GM11168 (cell line): ENCODE measurements around the gene IQSEC3.
"Not testable (repeated sequence)": the region's sequence is repeated elsewhere in the genome, so short reads cannot be mapped to it uniquely, and the experiment has no call there.

ENCODE experiments used
- in situ Hi-C: fragments of 300-500 bp; cut with MboI; formaldehyde crosslinking; loops from one replicate; pipeline ENCODE4 v1.12.0; 2022; ENCODE audit warnings: low sequenced_read_pairs; ENCODE audit not compliant: unreplicated experiment

The IQSEC3 gene

DNA sequence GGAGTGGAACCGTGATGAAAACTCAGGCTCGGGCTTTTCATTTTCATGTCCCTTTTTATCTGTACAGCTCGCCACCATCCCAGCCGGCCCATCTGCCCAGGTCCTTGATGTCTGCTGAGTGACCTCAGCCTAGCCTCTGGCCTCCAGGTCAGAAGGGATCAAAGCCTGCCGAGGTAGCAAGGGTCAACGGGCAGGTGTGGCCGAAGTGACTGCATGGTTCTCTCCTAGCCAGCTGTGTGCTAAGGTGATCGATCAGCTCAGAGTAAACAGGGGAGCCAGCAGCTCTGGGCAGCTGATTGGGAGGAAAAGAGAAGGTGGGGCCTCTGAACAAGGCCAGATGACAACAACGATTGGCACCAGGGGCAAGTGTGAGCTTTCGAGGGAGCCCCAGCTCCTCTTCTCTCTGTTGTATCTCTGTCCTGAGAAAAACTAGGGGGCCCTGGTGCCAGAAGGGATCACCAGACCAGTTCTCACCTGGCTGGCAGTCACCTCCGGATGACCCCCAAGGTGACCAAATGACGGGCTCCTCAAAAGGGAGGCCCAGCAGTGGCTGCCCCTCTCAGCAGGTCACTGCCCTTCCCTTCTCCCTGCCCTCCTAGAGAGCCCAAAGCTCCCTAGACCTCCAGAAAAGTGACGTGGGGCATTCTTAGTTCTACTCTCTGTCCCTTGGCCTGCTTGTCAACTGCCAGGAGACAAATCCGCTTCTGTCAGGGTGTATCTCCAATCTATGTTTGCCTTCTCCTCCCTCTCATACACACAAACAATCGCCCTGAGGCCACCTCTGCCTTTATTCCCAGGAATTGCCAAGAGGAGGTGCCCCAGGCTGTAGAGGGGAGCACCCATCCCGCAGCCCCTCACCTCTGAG, 143.9 kb downstream of the IQSEC3 start:
- in situ Hi-C loops = no loop called here

DNA sequence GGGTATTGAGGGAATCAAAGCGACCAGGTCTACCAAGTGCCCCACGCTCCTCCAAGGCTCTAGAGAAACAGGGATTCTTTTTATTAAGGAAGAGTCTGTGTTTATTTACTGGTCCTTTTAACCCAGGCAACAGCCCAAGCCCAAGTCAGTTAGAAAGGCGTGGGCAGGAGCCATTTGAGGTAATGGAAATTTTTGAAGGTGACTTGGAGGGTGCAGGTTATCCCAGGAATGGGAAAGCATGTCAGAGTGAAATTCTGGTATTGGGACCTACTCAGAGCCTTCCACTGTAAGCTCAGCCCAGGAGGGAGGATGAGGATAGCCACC, 144.5 kb downstream of the IQSEC3 start:
- in situ Hi-C loops = no loop called here

DNA sequence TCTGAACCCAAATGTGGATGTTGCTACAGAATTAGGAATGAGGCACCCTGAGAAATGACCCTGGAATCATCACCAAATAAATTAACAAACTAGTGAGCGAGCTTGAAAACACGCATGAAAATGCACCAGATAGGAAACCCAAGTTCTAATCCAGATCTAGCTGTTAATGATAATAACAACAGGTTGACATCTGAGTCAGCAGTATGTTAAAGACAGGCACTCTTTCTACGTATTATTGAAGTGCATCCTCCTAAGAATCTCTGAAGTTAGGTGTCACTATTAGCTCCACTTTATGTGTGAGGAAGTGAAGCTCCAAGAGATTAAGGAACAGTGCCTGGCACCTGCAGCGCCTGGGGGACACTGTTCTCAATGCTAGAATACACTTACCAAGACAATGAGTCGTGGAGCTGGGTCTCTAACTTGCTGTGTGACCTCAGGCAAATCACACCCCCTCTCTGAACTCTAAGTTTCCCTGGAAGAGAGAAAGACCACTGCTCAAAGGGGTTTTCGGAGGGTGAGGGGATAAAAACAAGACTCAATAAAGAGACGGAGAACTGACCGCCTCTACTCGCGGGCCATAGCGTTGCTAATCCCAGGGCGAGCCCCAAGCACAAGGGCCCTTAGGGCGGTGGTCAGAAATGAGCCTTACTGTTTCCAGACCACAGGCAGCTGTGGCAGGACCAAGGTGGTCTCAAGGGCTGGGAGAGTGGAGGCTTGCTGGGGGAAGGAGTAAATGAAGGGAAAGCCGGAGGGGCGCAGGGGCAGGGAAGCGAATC, 145.3 kb downstream of the IQSEC3 start:
- in situ Hi-C loops = no loop called here

DNA sequence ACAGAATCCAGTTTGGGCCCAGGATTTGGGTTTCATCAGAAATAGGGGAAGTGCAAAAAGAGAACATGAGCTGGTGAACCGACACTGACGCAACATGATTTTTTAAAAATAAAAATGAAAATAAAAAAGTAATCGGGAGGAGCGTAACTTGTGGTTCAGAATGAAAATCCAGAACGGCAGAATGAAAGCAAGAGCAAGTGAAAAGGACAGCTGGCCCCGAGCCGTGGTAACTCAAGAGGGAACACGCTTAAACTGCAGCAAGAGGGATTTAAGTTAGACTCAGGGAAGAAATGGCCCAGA, 145.8 kb downstream of the IQSEC3 start:
- in situ Hi-C loops = no loop called here

DNA sequence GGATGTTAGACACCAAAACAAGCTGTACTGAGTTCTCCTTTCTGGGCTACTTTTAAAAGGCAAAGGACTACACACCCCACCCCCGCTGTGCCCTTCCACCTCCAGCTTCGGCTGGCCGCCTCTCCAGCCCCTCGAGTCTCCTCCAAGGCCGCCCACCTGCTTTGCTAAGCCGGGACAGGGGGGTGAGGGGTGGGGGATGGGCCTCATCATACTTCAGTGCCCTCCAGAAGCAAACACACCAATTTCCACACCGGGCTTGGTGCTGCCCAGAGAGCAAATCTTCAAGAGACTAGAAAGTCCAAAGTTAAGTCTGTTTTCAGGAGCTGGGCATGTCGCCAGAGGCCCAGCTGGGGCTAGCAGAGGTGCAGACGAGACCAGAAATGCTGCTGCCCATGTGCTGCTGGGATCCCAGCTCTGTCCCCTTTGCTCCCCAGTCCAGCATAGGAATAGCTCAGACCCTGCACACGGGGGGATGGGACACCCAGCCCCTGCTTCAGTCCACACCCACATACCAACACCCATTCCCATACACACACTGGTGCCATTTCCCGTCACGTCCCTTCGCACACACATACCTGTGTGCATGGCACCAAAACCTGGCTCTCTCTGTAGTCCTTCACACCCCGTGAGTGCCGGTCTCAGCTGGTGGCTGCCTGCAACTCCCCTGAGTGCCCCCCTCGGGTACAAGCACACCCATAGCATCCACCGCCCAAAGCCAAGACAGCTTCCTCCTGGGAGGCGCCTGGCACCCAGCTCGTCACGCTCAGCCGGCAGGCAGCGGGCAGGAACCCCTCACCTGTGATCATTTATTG, 146.4 kb downstream of the IQSEC3 start:
- in situ Hi-C loops = no loop called here

DNA sequence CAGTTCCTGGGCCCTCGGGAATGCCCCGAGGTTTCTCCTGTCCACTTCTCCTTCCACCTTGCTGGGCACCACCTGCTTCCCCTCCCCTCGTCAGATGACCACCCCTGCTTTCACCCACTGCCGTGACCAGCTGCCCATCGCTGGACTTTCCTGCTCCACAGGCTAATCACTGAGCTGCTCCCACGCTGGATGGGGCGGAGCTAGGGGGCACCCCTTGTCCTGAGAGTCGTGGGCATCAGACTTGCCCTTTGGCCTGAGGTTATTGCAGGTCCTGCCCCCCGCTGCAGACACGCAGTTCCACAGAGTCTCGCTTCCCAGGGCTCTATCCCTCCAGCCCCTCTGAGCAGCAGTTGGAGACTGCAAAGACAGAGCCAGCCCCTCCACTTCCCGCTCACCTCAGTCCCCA, 147.0 kb downstream of the IQSEC3 start:
- in situ Hi-C loops = no loop called here

DNA sequence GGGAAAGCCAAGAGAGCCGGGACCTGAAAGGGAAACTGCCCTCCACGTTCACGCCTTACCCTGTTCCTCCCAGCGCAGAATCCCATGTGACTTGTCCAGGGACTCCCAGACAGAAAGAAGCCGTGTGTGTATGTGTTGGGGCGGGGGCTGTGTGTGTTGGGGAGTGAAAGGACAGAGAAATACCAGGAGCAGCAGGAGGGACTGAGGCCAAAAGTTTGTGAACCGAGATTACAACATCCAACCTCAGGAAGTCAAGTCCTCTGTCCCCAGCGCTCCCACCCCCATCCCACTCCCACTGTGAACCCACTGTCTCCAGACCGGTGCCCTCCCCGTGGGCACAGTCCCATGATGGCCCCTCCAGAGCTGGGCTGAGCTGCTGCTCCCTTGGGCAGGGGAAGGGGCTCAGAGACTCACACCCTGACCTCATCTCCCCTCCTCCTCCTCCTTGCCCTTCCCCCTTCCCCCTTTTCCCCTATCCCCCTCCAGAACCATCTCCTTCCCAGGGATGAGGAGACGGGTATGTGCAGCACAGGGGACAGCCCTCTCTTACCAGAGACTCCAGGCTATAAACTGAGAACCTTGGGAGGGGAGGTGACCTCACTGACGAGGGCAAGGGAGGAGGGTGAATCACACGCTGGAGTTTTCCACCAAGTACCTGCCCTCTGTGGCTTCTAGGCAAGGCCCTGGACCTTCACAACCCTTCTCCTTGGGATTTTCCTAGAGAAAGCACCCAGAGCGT, 147.6 kb downstream of the IQSEC3 start, which contains the start of gene SLC6A12:
SLC6A12 (minus strand) TSS at position 155 of the 739 bp plus-strand sequence. CDS start 4,171 bp downstream, outside the sequence.
- in situ Hi-C loops = no loop called here

DNA sequence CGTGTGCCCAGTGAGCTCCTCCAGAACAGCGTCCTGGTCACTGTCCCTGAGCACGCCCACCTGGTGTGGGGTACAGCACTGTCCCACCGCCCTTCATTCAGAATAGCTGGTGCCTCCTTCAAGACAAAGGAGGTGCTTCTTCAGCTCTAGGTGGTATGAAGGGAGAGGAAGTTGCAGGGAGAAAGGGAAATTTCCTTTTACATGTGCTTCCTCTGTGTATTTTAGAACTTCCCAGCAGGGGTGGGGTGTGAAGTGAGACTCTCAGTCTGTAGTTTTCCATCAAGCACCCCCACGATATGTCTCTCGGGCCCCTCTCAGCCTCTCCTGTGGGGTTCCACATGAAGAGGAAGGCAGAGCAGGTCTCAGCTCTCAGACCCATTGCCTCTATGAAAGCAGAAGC, 148.5 kb downstream of the IQSEC3 start:
- in situ Hi-C loops = no loop called here

DNA sequence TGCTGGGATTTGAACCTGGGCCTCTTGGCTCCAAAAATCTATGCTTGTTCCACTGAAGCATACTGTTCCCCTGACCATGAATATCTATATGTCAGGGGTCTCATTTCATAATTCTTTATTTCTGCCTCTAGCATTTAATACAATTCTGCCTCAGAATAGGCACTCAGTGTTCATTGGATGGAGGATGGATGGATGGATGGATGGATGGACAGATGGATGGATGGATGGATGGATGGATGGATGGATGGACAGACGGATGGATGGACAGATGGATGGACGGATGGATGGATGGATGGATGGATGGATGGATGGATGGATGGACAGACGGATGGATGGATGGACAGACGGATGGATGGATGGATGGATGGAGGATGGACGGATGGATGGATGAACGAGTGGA, 150.5 kb downstream of the IQSEC3 start:
- in situ Hi-C loops = not testable (repeated sequence)

DNA sequence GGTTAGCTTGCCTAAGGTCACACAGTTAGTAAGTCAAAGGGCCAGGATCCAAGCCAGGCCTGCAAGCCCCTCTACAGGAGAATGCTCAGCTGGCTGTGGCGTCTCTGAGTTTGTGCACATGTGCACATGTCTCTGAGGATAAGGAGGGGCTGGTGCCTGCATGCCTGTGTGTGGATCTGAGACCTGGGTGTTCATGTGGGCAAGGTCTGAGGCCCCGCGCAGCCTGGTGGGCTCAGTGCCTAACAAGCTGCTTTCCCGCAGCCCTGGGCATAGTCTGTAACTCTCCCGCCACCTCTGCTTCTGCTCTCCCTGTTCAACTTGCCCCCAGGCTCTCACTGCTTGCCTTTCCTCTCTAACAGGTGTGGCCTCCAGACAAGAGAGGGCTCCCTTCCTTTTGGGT, 151.7 kb downstream of the IQSEC3 start:
- in situ Hi-C loops = no loop called here

DNA sequence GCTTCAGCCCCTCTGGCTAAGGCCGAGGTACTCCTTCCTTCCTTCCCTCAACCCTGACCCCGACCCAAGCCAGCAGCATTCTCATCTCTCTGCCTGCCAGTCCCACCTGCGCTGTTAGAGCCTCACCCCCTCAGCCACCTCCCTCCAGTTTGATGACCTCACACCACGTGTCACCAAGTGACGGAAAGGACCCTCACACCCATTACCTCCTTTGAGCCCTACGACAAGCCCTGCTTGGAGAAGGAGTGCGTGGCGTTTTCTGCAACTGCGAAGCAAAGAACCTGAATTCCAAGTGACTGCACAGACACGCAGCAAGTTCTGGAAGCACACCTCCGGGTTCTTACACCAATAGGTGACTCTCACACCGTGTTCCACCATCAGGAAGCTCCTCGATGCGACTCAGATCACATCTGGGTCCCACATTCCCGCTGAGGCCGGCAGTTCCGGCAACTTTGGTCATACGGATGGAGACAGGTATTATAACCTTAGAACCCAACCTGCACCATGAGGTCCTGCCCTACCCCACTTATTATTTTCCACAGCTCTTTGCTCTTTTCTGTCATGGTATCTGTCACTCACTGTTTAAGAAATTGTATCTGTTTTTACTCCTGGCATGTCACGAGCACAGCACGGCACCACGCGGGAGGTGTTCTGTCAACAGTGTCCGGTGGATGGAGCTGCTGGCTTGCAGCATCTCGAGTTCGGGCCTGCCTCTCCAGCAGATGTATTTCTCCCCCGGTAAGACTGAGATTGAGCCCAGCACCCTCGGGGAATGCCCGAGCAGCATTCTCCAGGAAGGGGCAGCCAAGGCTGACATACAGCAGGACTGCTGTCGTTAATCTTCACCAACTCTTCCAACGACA, 152.4 kb downstream of the IQSEC3 start:
- in situ Hi-C loops = no loop called here

DNA sequence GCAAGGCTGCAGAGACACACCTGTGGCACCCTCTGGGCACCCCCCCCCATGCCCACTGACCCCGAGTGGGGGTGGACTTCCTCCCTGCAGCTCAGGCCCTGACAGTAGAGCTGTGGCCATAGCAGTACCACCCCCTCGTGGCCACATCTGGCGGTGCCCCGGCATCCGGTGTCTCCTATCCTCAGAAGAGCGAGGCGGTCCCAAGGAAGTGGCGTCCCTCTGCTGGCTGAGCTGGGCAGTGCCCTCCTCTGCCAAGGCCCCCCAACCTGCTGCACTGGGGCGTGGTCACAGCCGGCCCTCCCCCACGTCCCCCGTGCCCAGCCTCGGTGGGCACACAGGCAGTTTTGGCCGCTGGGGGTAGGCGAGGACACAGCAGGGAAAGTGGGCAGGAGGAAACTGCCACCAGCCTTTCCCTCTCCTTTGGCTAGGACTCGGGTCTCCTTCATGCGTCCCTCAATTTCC, 153.4 kb downstream of the IQSEC3 start:
- in situ Hi-C loops = no loop called here

DNA sequence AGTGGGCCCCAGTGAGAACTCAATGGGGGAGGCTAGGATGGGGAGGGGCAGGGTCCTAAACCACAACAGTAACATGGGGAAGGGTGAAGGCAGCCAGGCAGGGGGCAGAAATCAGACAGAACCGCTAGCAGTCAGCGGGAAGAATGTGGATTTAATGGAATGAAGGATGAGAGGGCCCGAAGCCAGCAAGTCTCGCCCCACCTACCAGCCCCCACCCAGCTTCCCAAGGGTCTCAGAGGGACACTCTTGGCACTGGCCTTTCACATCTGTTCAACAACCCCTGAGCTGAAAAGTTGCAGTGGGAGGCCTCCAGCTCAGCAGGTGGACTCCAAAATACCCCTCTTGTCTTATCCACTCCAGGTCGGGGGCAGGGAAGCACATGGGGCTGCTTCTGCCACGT, 153.9 kb downstream of the IQSEC3 start:
- in situ Hi-C loops = no loop called here

DNA sequence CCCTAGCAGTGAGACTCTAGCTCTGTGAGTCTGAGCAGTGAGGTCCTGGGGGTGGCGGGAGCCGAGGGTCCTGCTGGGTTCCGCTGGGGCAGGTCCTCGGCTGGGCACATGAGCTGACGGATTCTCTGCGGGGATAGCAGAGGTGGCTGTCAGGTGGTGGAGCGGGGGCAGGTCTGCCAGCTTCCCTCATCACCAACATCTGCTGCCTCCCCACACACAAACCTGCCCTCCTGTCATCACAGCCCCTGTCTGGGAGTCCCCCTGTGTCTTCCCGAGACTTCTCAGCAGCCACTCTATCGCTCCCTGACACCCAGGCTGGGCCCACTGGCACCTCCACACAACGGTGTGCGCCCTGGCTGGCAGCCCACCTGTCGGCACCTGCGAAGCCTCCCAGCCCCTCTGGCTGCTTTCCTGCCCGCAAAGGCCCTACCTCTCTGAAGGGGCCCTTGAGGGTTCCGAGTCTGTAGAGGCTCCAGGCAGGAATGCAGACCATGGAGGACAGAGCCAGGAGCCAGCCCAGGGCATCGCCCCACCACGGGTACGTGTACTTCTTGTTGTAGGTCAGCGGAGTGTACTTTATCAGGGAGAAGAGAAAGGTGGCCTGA, 154.5 kb downstream of the IQSEC3 start:
- in situ Hi-C loops = no loop called here

DNA sequence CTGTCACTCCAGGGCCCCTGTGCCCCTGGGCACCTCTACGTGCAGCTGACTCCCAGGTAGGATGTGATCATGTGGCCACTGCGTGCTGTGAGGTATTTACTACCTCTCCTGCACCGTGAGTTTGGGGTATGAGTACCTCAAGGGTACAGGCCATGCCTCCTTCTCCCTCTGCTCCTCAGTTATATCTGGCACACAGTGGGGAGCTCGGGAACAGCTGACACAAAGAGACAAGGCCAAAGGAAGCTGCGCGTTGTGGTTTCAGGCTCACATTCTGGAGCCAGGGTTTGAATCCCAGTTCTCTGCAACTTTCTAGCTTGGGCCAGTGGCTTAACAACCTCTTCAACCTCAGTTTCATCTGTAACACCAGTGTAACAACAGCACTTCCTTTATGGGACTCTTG, 155.2 kb downstream of the IQSEC3 start:
- in situ Hi-C loops = no loop called here

DNA sequence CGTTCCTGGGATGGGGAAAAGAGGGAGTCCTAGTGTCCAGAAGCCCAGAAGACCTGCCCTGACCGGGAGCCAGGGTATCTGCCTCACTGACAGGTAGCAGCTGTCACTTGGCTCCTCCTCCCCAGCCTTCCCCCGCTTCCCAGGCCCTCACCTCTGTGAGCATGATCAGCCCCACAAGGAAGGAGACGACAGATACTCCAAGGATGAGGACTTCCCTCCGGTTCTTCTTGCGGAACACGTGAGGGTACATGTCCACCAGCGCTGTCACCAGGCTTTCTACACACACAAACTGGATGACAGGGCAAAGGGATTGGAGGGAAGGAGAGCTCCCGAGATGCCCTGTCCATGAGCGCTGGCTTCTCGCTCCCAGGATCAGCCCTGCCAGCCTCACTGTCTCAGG, 157.3 kb downstream of the IQSEC3 start:
- in situ Hi-C loops = no loop called here

DNA sequence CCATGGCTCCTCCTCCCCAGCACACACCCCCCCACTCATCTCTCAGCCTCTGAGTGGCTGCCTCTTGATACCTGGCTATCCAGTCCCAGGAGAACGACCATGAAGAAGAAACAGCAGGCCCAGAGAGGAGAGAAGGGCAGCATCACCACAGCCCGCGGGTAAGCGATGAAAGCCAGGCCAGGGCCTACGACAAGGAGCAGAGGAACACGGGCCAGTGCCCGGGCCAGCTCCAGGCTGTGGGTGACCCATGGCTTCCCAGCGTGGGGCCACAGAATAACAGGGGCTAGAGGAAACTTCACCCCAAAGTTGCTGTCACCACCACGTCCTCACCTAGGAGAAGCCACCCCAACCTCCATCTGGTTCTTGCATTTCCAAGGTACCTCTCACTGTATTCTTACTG, 157.8 kb downstream of the IQSEC3 start:
- in situ Hi-C loops = no loop called here

DNA sequence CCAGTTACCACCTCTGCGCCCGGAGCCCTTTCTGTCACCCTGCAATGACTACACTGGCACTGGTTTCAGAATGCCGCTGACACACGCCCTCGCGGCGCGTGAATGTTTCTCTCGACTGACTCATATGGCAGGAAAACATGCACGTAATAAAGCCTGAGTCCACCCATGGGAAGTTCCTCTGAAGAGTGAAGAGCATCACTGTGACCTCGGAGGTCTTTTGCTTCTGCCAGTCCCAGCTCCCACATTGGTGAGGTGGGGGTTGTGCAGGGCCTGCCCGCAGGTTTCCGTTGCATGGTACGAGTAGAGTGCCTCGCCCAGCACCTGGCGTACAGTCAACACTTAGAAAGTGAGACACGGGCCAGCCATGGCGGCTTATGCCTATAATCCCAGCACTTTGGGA, 158.4 kb downstream of the IQSEC3 start:
- in situ Hi-C loops = no loop called here

DNA sequence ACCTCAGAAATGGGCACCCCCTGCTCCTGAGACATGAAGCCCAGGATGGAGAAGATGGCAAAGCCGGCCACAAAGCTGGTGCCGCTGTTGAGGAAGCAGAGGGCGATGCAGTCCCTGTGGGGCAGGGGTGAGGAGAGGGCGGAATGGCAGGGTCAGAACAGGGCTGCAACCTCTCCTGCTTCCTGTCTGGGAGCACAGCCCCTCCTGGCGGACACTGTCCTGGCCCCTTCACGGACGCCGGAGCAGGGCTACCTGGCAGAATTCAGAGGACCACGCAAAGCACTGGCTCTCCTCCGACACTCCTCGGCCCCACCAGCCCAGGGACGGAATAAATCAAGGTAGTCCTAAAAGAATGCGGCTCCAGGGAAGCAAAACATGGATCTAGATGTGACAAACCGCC, 159.8 kb downstream of the IQSEC3 start:
- in situ Hi-C loops = no loop called here
